GM23338 (cell line): Measurements from ENCODE around the gene MRPL23. TPM values are rescaled to one million over a fixed set of nuclear protein-coding genes. Genes with fewer than 3 reads are reported as not detected.

ENCODE experiments used
- EZH2phosphoT487 ChIP-seq: fragments of 200-600 bp; sonication (generic); IDR thresholded peaks from one replicate; pipeline ENCODE4 v1.8.1; 2018; ENCODE audit warnings: antibody characterized with exemption; ENCODE audit not compliant: unreplicated experiment
- JUNB ChIP-seq: IDR thresholded peaks from one replicate; pipeline ENCODE4 v1.6.1; 2016; ENCODE audit warnings: antibody characterized with exemption; ENCODE audit not compliant: unreplicated experiment
- ZNF331 ChIP-seq: fragments of 250-450 bp; sonication (Bioruptor Pico); IDR thresholded peaks from 2 replicates; pipeline ENCODE4 v1.5.0; 2020; ENCODE audit warnings: low read depth, mild to moderate bottlenecking, moderate library complexity
- ZNF462 ChIP-seq: fragments of 250-450 bp; sonication (Bioruptor Pico); IDR thresholded peaks from 2 replicates; pipeline ENCODE4 v1.5.0; 2020; ENCODE audit warnings: mild to moderate bottlenecking, moderate library complexity
- polyA plus RNA-seq: library from polyadenylated mRNA; unstranded; fragments of >200 nt; fragmentation: Nextera tagmentation; extraction: Ambion mirVana; gene quantifications from 2 replicates; pipeline ENCODE4 v1.2.1, GENCODE V29; 2016
- total RNA-seq: library from RNA; depleted of rRNA; stranded (reverse); fragments of >200 nt; shearing (Covaris generic); gene quantifications from 2 replicates; pipeline ENCODE4 v1.2.3, GENCODE V29; 2014
- TF ChIP-seq, protein P1 (sequence below): IDR thresholded peaks from 2 replicates; pipeline ENCODE4 v1.6.1; 2016; ENCODE audit warnings: antibody characterized with exemption
- TF ChIP-seq, protein P2 (sequence below): IDR thresholded peaks from one replicate; pipeline ENCODE4 v1.6.1; 2018; ENCODE audit warnings: antibody characterized with exemption; ENCODE audit not compliant: unreplicated experiment

Gene MRPL23
- total and polyA plus RNA-seq, 2 experiments from 2014 or later: 84.7 to 91.5 TPM

DNA sequence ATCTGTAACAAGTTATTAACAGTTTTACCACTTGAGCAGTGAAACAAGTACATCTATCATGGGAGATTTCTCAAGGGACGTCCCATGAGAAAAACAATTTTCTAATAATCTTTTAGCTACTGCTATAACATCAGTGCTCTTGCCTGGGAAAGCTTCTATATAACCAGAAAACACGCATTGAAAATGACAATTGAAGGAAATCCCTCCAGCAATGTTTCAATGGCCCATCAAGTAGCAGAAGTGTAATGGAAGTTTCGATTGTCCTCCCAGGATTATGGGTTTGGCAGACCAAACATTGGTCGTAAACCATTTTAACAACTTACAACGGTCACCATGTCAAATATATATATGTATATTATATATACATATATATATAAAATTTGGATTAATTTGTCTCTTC is 47.4 kb upstream of the MRPL23 start (continued):
- TF ChIP-seq ZNF462 (no peak), EZH2phosphoT487 (no peak), ZNF331 (no peak), JUNB (no peak)
- TF ChIP-seq, protein P1, sequence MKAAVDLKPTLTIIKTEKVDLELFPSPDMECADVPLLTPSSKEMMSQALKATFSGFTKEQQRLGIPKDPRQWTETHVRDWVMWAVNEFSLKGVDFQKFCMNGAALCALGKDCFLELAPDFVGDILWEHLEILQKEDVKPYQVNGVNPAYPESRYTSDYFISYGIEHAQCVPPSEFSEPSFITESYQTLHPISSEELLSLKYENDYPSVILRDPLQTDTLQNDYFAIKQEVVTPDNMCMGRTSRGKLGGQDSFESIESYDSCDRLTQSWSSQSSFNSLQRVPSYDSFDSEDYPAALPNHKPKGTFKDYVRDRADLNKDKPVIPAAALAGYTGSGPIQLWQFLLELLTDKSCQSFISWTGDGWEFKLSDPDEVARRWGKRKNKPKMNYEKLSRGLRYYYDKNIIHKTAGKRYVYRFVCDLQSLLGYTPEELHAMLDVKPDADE: no peak
- TF ChIP-seq, protein P2, sequence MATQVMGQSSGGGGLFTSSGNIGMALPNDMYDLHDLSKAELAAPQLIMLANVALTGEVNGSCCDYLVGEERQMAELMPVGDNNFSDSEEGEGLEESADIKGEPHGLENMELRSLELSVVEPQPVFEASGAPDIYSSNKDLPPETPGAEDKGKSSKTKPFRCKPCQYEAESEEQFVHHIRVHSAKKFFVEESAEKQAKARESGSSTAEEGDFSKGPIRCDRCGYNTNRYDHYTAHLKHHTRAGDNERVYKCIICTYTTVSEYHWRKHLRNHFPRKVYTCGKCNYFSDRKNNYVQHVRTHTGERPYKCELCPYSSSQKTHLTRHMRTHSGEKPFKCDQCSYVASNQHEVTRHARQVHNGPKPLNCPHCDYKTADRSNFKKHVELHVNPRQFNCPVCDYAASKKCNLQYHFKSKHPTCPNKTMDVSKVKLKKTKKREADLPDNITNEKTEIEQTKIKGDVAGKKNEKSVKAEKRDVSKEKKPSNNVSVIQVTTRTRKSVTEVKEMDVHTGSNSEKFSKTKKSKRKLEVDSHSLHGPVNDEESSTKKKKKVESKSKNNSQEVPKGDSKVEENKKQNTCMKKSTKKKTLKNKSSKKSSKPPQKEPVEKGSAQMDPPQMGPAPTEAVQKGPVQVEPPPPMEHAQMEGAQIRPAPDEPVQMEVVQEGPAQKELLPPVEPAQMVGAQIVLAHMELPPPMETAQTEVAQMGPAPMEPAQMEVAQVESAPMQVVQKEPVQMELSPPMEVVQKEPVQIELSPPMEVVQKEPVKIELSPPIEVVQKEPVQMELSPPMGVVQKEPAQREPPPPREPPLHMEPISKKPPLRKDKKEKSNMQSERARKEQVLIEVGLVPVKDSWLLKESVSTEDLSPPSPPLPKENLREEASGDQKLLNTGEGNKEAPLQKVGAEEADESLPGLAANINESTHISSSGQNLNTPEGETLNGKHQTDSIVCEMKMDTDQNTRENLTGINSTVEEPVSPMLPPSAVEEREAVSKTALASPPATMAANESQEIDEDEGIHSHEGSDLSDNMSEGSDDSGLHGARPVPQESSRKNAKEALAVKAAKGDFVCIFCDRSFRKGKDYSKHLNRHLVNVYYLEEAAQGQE: no peak
